NT2/D1 (cell line): ENCODE results near the gene CLTA.

ENCODE experiments used
- SUZ12 ChIP-seq: IDR thresholded peaks from 2 replicates; pipeline ENCODE4 v1.6.1; 2011; ENCODE audit not compliant: insufficient read length, insufficient read depth; ENCODE audit errors: extremely low read depth
- YY1 ChIP-seq: IDR thresholded peaks from 2 replicates; pipeline ENCODE4 v1.6.1; 2011; ENCODE audit not compliant: insufficient read length, insufficient read depth
- ZNF274 ChIP-seq: IDR thresholded peaks from 2 replicates; pipeline ENCODE4 v1.6.1; 2011; ENCODE audit warnings: mild to moderate bottlenecking, low read depth, low read length

DNA sequence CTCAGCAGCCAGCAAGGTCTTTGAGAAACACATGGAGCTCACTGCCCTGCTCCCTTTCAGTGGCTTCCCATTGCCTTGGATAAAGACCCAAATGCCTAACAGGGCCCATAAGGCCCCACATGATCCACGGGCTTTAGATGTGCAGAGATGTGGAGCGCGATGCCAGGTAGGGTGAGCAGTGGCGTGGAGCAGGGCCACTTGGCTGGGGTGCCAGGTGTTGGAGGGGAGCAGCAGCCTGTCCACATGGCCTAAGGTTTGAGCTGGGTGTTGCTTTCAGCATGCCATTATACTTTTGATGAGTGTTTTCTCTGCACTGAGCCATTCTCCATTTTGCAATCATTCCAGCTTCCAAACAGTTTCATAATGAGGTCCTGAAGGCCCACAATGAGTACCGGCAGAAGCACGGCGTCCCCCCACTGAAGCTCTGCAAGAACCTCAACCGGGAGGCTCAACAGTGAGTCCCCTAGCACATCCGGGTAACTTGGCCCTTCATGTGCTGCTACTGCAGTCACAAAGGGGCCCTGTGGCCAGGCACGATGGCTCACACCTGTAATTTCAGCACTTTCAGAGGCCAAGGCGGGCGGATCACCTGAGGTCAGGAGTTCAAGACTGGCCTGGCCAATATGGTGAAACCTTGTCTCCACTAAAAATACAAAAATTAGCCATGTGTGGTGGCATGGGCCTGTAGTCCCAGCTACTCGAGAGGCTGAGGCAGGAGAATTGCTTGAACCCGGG lies 43.1 kb upstream of the CLTA start:
- TF ChIP-seq SUZ12 = no peak
- TF ChIP-seq ZNF274 = no peak
- TF ChIP-seq YY1 = no peak
